ENCODE data around the gene TRAPPC2. TPM values are rescaled to one million over a fixed set of nuclear protein-coding genes. Genes with fewer than 3 reads are reported as not detected.

The TRAPPC2 gene
- total and polyA plus RNA-seq, 2 of the 4 experiments (the other 2 are of a cell fraction): 11.3 to 13.8 TPM

- no peak overlapping the region for H3K27ac ChIP-seq (ENCODE audit: insufficient read depth, low read length)
- no peak overlapping the region for H2BK15ac ChIP-seq (ENCODE audit: low read depth, low read length)
- no peak overlapping the region for H3K4me2 ChIP-seq (ENCODE audit: low read depth, low read length)
- H2AK9ac ChIP-seq (replicated peaks; ENCODE audit: low read depth, low read length, poor library complexity): no peak overlapping the region
- DNase-seq (no peak), ATAC-seq (ENCODE audit: low read depth) (no peak)
- no peak overlapping the region for H3K23ac ChIP-seq (ENCODE audit: low read depth, low read length)
- no peaks in the 10 kb centered on the region for H3K9me3 ChIP-seq (ENCODE audit: control insufficient read depth, insufficient read depth, low read length)
- ChIA-PET CTCF (no interaction called here), POLR2A (ENCODE audit: unreplicated experiment) (no interaction called here)
- no peak overlapping the region for H2AFZ ChIP-seq (replicated peaks; ENCODE audit: low read length, poor library complexity)
- in situ Hi-C loops (cut with MboI; ENCODE audit: low sequenced_read_pairs): no loop called here
- peaks cover 27% of the 10 kb centered on the region for H3K27me3 ChIP-seq (ENCODE audit: control insufficient read depth, insufficient read depth, low read length)
- no peak overlapping the region for H3K4me3 ChIP-seq (ENCODE audit: insufficient read depth, low read depth, low read length)
- BruUV-seq (replicated peaks): no TSS peak
- dilution Hi-C loops (cut with HindIII; ENCODE audit: low sequenced_read_pairs, unreplicated experiment): no loop called here
- no peak for TF ChIP-seq RCOR1 (IDR thresholded peaks at IDR 0.05; ENCODE audit: insufficient replicate concordance, low read length)
- no peak for TF ChIP-seq NFE2L2 (IDR thresholded peaks at IDR 0.05; ENCODE audit: low read depth, low read length)
- TF ChIP-seq BHLHE40 (IDR thresholded peaks at IDR 0.05; ENCODE audit: low read depth, low read length): no peak
- no peak for TF ChIP-seq USF2 (IDR thresholded peaks at IDR 0.05; ENCODE audit: low read depth, low read length)
- TF ChIP-seq RFX5 (IDR thresholded peaks at IDR 0.05; ENCODE audit: low read depth, low read length): no peak
- no peak for TF ChIP-seq FOS (IDR thresholded peaks at IDR 0.05; ENCODE audit: low read depth, low read length)
- no peak for TF ChIP-seq RAD21 (IDR thresholded peaks at IDR 0.05; ENCODE audit: low read length)
- no peak for TF ChIP-seq MAZ (IDR thresholded peaks at IDR 0.05; ENCODE audit: borderline replicate concordance, low read depth, low read length)
- TF ChIP-seq ELK1 (IDR thresholded peaks at IDR 0.05; ENCODE audit: borderline replicate concordance, low read depth, low read length): no peak
- no peak for TF ChIP-seq CTCF (conservative IDR thresholded peaks at IDR 0.05; ENCODE audit: low read depth, low read length)
- no peak for TF ChIP-seq MXI1 (IDR thresholded peaks at IDR 0.05; ENCODE audit: borderline replicate concordance, low read depth, low read length)
- no peak for TF ChIP-seq CHD1 (IDR thresholded peaks at IDR 0.05; ENCODE audit: low read depth, low read length)
- no peak for TF ChIP-seq POLR2A (IDR thresholded peaks at IDR 0.05; ENCODE audit: low read depth, low read length)
- no peak for TF ChIP-seq CEBPB (IDR thresholded peaks at IDR 0.05; ENCODE audit: low read depth, low read length)
- no peak for TF ChIP-seq SMC3 (IDR thresholded peaks at IDR 0.05; ENCODE audit: low read depth, low read length)
- no peak for TF ChIP-seq MAFK (IDR thresholded peaks at IDR 0.05; ENCODE audit: low read depth, low read length)
- no peaks in the 10 kb centered on the region for H3K79me1 ChIP-seq (ENCODE audit: low read depth in 1 of 2, low read length in 2 of 2)
- H3K4ac ChIP-seq (ENCODE audit: low read depth, low read length): no peak overlapping the region
- no peak overlapping the region for H2BK120ac ChIP-seq (ENCODE audit: low read depth, low read length)
- H3K14ac ChIP-seq (replicated peaks; ENCODE audit: low read depth, low read length): no peak overlapping the region
- no peak overlapping the region for H3K56ac ChIP-seq (ENCODE audit: extremely low read depth, insufficient read depth, low read length)
- H2BK20ac ChIP-seq (ENCODE audit: low read depth, low read length): no peak overlapping the region
- no peak overlapping the region for H4K5ac ChIP-seq (ENCODE audit: low read depth, low read length)
- no peaks in the 10 kb centered on the region for H4K20me1 ChIP-seq (ENCODE audit: insufficient read depth, low read length)
- H2BK5ac ChIP-seq (ENCODE audit: low read depth, low read length, poor library complexity, severe bottlenecking): no peak overlapping the region
- no peaks in the 10 kb centered on the region for H3K9me1 ChIP-seq (ENCODE audit: insufficient read depth, low read length)
- no peak overlapping the region for H4K91ac ChIP-seq (ENCODE audit: insufficient read depth, low read depth, low read length)
- no peaks in the 10 kb centered on the region for H3K36me3 ChIP-seq (ENCODE audit: control insufficient read depth, insufficient read depth, low read length)
- WGBS, 2 experiments (ENCODE audit: extremely low coverage in 2 of 2, insufficient read length in 1 of 2): no CpG with 5 or more reads among the region's 3 CpGs
- no peak overlapping the region for H3K18ac ChIP-seq (ENCODE audit: low read depth, low read length)
- no peak overlapping the region for H3K9ac ChIP-seq (ENCODE audit: low read depth, low read length)
- peaks cover 5% of the 10 kb centered on the region; the same call in 1 of the 2 replicates for H3K4me1 ChIP-seq (ENCODE audit: control insufficient read depth, insufficient read depth, low read length)
- intact Hi-C loops (cut with micrococcal nuclease): no loop called here
- no peak overlapping the region for H2AK5ac ChIP-seq (ENCODE audit: low read depth, low read length)
- no peak overlapping the region for H4K8ac ChIP-seq (ENCODE audit: low read depth in 2 of 2, low read length in 2 of 2)
Measured at GRCh38 chrX:13666836-13667235, 67.6 kb downstream of the TRAPPC2 start.
